Gastrocnemius medialis (tissue), 4 donors: ENCODE measurements around the gene PNLIPRP3.

ENCODE experiments used
- CTCF ChIP-seq, 5 experiments: fragments of 450-650 bp in 3 of 5; fragments of 200-600 bp in 2 of 5; sonication (generic) in 2 of 5; IDR thresholded peaks in 4 of 5; conservative IDR thresholded peaks in 1 of 5; 1 replicate in 4 of 5; 2 replicates in 1 of 5; pipeline ENCODE4 v1.5.1; 2016 to 2019; ENCODE audit warnings: antibody characterized with exemption in 5 of 5, mild to moderate bottlenecking in 3 of 5, moderate library complexity in 3 of 5
- POLR2A ChIP-seq, 2 donors: fragments of 450-650 bp; IDR thresholded peaks; one replicate each; pipeline ENCODE4 v1.6.1; 2017; ENCODE audit warnings: antibody characterized with exemption in 2 of 2, mild to moderate bottlenecking in 2 of 2, moderate library complexity in 2 of 2

GRCh38 chr10:116466715-116467422, 39.2 kb downstream of the PNLIPRP3 start:
- TF ChIP-seq CTCF (IDR thresholded peaks at IDR 0.05 in 4 of 5, conservative IDR thresholded peaks at IDR 0.05 in 1 of 5) = no peak
- TF ChIP-seq POLR2A (IDR thresholded peaks at IDR 0.05) = no peak
